HEK293 (cell line): ENCODE results near the gene DIO3.

Experiments
- CTCF ChIA-PET: fragments of 350-600 bp; formaldehyde crosslinking; extraction: SDS; loops from one replicate; lab custom pipeline; 2021; ENCODE audit warnings: antibody characterized with exemption; lab: Yijun Ruan, JAX
- POLR2A ChIA-PET: fragments of 300-600 bp; formaldehyde crosslinking; extraction: SDS; loops from one replicate; lab custom pipeline; 2020; ENCODE audit warnings: antibody characterized with exemption, inconsistent platforms; lab: Yijun Ruan, JAX
- H3K27ac ChIP-seq: fragments of 200-500 bp; sonication (Bioruptor generic); 2 replicates; pipeline ENCODE4 v1.5.1; 2014; ENCODE audit warnings: low read depth, low read length, control low read depth, inconsistent platforms; ENCODE audit errors: extremely low read depth
- H3K36me3 ChIP-seq, 2 experiments: fragments of 200-500 bp in 1 of 2; sonication (Bioruptor generic) in 1 of 2; 1 replicate in 1 of 2; 2 replicates in 1 of 2; pipeline ENCODE4 v1.5.1; 2014 to 2017; ENCODE audit warnings: inconsistent platforms in 2 of 2, low read length in 2 of 2; ENCODE audit not compliant: control insufficient read depth in 2 of 2, insufficient read depth in 1 of 2
- H3K4me1 ChIP-seq: fragments of 200-500 bp; sonication (Bioruptor generic); 2 replicates; pipeline ENCODE4 v1.5.1; 2014; ENCODE audit warnings: mild to moderate bottlenecking, low read length, inconsistent platforms; ENCODE audit not compliant: control insufficient read depth, insufficient read depth
- H3K4me3 ChIP-seq: 2 replicates; pipeline ENCODE4 v1.5.1; 2011; ENCODE audit warnings: low read depth, mild to moderate bottlenecking, control low read depth, low read length, moderate library complexity
- H3K9me3 ChIP-seq: fragments of 200-500 bp; sonication (Bioruptor generic); 2 replicates; pipeline ENCODE4 v1.5.1; 2014; ENCODE audit warnings: low read depth, low read length, inconsistent platforms; ENCODE audit not compliant: control insufficient read depth, insufficient read depth
- BCL11A ChIP-seq: fragments of 450-650 bp; formaldehyde crosslinking; IDR thresholded peaks from 2 replicates; pipeline ENCODE4 v1.5.1; 2016; ENCODE audit warnings: low read depth, missing biosample characterization, missing genetic modification characterization
- CTCF ChIP-seq: fragments of 450-650 bp; formaldehyde crosslinking; IDR thresholded peaks from 2 replicates; pipeline ENCODE4 v1.5.1; 2016; ENCODE audit warnings: missing biosample characterization, missing genetic modification characterization
- GFI1B ChIP-seq: fragments of 450-650 bp; formaldehyde crosslinking; IDR thresholded peaks from 2 replicates; pipeline ENCODE4 v1.5.1; 2016; ENCODE audit warnings: missing biosample characterization, missing genetic modification characterization
- GLIS1 ChIP-seq: fragments of 450-650 bp; formaldehyde crosslinking; IDR thresholded peaks from 2 replicates; pipeline ENCODE4 v1.5.1; 2016; ENCODE audit warnings: missing biosample characterization, missing genetic modification characterization
- KLF1 ChIP-seq: fragments of 450-650 bp; formaldehyde crosslinking; IDR thresholded peaks from 2 replicates; pipeline ENCODE4 v1.5.1; 2016; ENCODE audit warnings: missing biosample characterization, missing genetic modification characterization
- KLF8 ChIP-seq: fragments of 450-650 bp; formaldehyde crosslinking; IDR thresholded peaks from 2 replicates; pipeline ENCODE4 v1.5.1; 2016; ENCODE audit warnings: missing biosample characterization, missing genetic modification characterization
- MEIS1 ChIP-seq: sonication (generic); formaldehyde crosslinking; IDR thresholded peaks from 2 replicates; pipeline ENCODE4 v1.8.1; 2022; ENCODE audit warnings: missing genetic modification reagents, mild to moderate bottlenecking, borderline replicate concordance
- TRIM28 ChIP-seq: IDR thresholded peaks from 2 replicates; pipeline ENCODE4 v1.6.1; 2011; ENCODE audit warnings: low read length, control low read depth, borderline replicate concordance
- WT1 ChIP-seq: fragments of 450-650 bp; formaldehyde crosslinking; IDR thresholded peaks from 2 replicates; pipeline ENCODE4 v1.5.1; 2016; ENCODE audit warnings: missing biosample characterization, missing genetic modification characterization
- YY2 ChIP-seq: fragments of 450-650 bp; formaldehyde crosslinking; IDR thresholded peaks from 2 replicates; pipeline ENCODE4 v1.5.1; 2016; ENCODE audit warnings: missing biosample characterization, missing genetic modification characterization
- ZBTB17 ChIP-seq: fragments of 450-650 bp; formaldehyde crosslinking; IDR thresholded peaks from 2 replicates; pipeline ENCODE4 v1.5.1; 2016; ENCODE audit warnings: missing biosample characterization, missing genetic modification characterization
- ZBTB7A ChIP-seq: fragments of 450-650 bp; formaldehyde crosslinking; IDR thresholded peaks from 2 replicates; pipeline ENCODE4 v1.5.1; 2016; ENCODE audit warnings: low read depth, missing biosample characterization, missing genetic modification characterization
- ZBTB8A ChIP-seq: fragments of 450-650 bp; formaldehyde crosslinking; IDR thresholded peaks from 2 replicates; pipeline ENCODE4 v1.5.1; 2016; ENCODE audit warnings: missing biosample characterization, missing genetic modification characterization
- ZFP3 ChIP-seq: fragments of 450-650 bp; formaldehyde crosslinking; IDR thresholded peaks from 2 replicates; pipeline ENCODE4 v1.5.1; 2016; ENCODE audit warnings: low read depth, missing biosample characterization, missing genetic modification characterization
- ZFP41 ChIP-seq: fragments of 450-650 bp; formaldehyde crosslinking; IDR thresholded peaks from 2 replicates; pipeline ENCODE4 v1.5.1; 2016; ENCODE audit warnings: missing biosample characterization, missing genetic modification characterization, borderline replicate concordance
- ZNF132 ChIP-seq: fragments of 450-650 bp; formaldehyde crosslinking; IDR thresholded peaks from 2 replicates; pipeline ENCODE4 v1.5.1; 2017; ENCODE audit warnings: missing biosample characterization, missing genetic modification characterization, borderline replicate concordance
- ZNF16 ChIP-seq: fragments of 450-650 bp; formaldehyde crosslinking; IDR thresholded peaks from 2 replicates; pipeline ENCODE4 v1.5.1; 2016; ENCODE audit warnings: low read depth, missing biosample characterization, missing genetic modification characterization
- ZNF223 ChIP-seq: fragments of 450-650 bp; formaldehyde crosslinking; IDR thresholded peaks from 2 replicates; pipeline ENCODE4 v1.5.1; 2016; ENCODE audit warnings: missing biosample characterization, missing genetic modification characterization
- ZNF292 ChIP-seq: fragments of 450-650 bp; formaldehyde crosslinking; IDR thresholded peaks from 2 replicates; pipeline ENCODE4 v1.5.1; 2016; ENCODE audit warnings: low read depth, missing biosample characterization, missing genetic modification characterization, borderline replicate concordance
- ZNF341 ChIP-seq: fragments of 450-650 bp; formaldehyde crosslinking; IDR thresholded peaks from 2 replicates; pipeline ENCODE4; 2016; ENCODE audit warnings: low read depth, missing biosample characterization, missing genetic modification characterization
- ZNF501 ChIP-seq: fragments of 450-650 bp; formaldehyde crosslinking; IDR thresholded peaks from 2 replicates; pipeline ENCODE4 v1.5.1; 2016; ENCODE audit warnings: missing biosample characterization, missing genetic modification characterization
- ZNF510 ChIP-seq: fragments of 450-650 bp; formaldehyde crosslinking; IDR thresholded peaks from 2 replicates; pipeline ENCODE4 v1.5.1; 2018; ENCODE audit warnings: mild to moderate bottlenecking, missing genetic modification characterization, missing biosample characterization; ENCODE audit not compliant: insufficient replicate concordance
- ZNF658 ChIP-seq: fragments of 450-650 bp; formaldehyde crosslinking; IDR thresholded peaks from 2 replicates; pipeline ENCODE4; 2016; ENCODE audit warnings: missing biosample characterization, missing genetic modification characterization
- TF ChIP-seq, protein P1 (sequence below): fragments of 450-650 bp; formaldehyde crosslinking; IDR thresholded peaks from 2 replicates; pipeline ENCODE4; 2016; ENCODE audit warnings: missing biosample characterization, missing genetic modification characterization
- TF ChIP-seq, protein P2 (sequence below): fragments of 450-650 bp; formaldehyde crosslinking; IDR thresholded peaks from 2 replicates; pipeline ENCODE4 v1.5.1; 2016; ENCODE audit warnings: missing biosample characterization, missing genetic modification characterization

Gene DIO3

GRCh38 chr14:101578489-101578888 lies 17.2 kb downstream of the DIO3 start:
- no peak overlapping the region for H3K4me3 ChIP-seq
- ChIA-PET POLR2A (no interaction called here), CTCF (no interaction called here)
- H3K4me1 ChIP-seq: no peaks in the 10 kb centered on the region
- no peak overlapping the region for H3K27ac ChIP-seq
- no peaks in the 10 kb centered on the region for H3K36me3 ChIP-seq
- no peak for TF ChIP-seq WT1 (tag by site-specific recombination)
- no peak for TF ChIP-seq ZNF292 (tag by site-specific recombination)
- no peak for TF ChIP-seq ZNF223 (tag by site-specific recombination)
- TF ChIP-seq YY2: no peak
- no peak for TF ChIP-seq ZNF132 (tag by site-specific recombination)
- no peak for TF ChIP-seq ZBTB7A (tag by site-specific recombination)
- TF ChIP-seq ZBTB17 (tag by site-specific recombination): no peak
- no peak for TF ChIP-seq MEIS1
- TF ChIP-seq ZNF658: no peak
- no peaks in the 10 kb centered on the region for H3K9me3 ChIP-seq

DNA sequence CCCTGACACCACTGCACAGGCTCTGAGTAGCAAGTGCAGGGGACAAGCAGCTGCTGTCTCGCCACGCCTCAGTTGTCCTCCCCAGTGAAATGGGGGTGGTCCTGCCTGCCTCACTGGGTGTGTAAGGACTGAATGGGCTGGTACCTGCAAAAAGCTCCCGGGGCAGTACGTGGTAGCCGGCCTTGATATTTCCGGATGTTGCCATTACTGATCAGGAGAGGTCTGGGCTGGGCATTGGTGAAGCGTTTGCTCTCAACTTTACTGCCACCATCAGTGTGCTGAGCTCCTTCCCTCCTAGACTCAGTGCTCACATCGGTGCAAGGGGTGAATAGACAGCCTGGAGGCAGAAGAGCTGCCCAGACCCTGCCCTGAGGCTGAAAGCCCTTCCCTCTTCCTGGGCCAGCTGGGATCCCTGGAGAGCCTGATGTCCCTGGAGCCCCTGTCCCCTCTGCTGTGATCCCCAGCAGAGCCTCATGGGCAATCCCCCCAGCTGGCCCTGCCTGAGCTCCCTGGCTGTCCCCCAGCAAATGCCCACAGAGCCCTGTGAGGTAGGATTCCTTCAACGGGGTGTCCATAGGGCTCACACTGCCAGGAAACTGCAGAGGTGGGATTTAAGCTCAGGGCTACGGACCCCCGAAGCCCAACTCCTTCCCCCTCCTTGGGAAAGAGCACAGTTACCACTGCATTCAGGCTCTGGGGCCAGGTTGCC lies 18.2 kb downstream of the DIO3 start:
- ChIA-PET CTCF (interaction anchor here (0.7 kb wide), 1 partner anchor 1697 kb away, joined by 4 read pairs; no protein-coding TSS in a partner anchor), POLR2A (no interaction called here)
- H3K4me1 ChIP-seq: no peaks in the 10 kb centered on the region
- H3K27ac ChIP-seq: no peak overlapping the region
- no peak overlapping the region for H3K4me3 ChIP-seq
- TF ChIP-seq, protein P1, sequence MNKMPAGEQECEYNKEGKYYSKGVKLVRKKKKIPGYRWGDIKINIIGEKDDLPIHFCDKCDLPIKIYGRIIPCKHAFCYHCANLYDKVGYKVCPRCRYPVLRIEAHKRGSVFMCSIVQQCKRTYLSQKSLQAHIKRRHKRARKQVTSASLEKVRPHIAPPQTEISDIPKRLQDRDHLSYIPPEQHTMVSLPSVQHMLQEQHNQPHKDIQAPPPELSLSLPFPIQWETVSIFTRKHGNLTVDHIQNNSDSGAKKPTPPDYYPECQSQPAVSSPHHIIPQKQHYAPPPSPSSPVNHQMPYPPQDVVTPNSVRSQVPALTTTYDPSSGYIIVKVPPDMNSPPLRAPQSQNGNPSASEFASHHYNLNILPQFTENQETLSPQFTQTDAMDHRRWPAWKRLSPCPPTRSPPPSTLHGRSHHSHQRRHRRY (tag by site-specific recombination): no peak
- TF ChIP-seq GLIS1 (tag by site-specific recombination): 0 out of 2 replicates have a peak, but pooled peaks have one; percentile 9
- no peaks in the 10 kb centered on the region for H3K36me3 ChIP-seq
- no peaks in the 10 kb centered on the region for H3K9me3 ChIP-seq

- ChIA-PET POLR2A (no interaction called here), CTCF (no interaction called here)
- no peaks in the 10 kb centered on the region for H3K9me3 ChIP-seq
- H3K4me1 ChIP-seq: no peaks in the 10 kb centered on the region
- no peak overlapping the region for H3K27ac ChIP-seq
- H3K4me3 ChIP-seq: no peak overlapping the region
- no peaks in the 10 kb centered on the region for H3K36me3 ChIP-seq
- no peak for TF ChIP-seq BCL11A (tag by site-specific recombination)
- TF ChIP-seq ZNF501 (tag by site-specific recombination): no peak
- TF ChIP-seq TRIM28: no peak
- TF ChIP-seq ZNF510 (tag by site-specific recombination): no peak
- no peak for TF ChIP-seq ZFP41 (tag by site-specific recombination)
- TF ChIP-seq ZNF341 (tag by site-specific recombination): no peak
- no peak for TF ChIP-seq ZBTB8A (tag by site-specific recombination)
- no peak for TF ChIP-seq ZNF16 (tag by site-specific recombination)
- TF ChIP-seq CTCF: no peak
- no peak for TF ChIP-seq GFI1B (tag by site-specific recombination)
- TF ChIP-seq, protein P2, sequence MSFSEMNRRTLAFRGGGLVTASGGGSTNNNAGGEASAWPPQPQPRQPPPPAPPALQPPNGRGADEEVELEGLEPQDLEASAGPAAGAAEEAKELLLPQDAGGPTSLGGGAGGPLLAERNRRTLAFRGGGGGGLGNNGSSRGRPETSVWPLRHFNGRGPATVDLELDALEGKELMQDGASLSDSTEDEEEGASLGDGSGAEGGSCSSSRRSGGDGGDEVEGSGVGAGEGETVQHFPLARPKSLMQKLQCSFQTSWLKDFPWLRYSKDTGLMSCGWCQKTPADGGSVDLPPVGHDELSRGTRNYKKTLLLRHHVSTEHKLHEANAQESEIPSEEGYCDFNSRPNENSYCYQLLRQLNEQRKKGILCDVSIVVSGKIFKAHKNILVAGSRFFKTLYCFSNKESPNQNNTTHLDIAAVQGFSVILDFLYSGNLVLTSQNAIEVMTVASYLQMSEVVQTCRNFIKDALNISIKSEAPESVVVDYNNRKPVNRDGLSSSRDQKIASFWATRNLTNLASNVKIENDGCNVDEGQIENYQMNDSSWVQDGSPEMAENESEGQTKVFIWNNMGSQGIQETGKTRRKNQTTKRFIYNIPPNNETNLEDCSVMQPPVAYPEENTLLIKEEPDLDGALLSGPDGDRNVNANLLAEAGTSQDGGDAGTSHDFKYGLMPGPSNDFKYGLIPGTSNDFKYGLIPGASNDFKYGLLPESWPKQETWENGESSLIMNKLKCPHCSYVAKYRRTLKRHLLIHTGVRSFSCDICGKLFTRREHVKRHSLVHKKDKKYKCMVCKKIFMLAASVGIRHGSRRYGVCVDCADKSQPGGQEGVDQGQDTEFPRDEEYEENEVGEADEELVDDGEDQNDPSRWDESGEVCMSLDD (tag by site-specific recombination): no peak
- TF ChIP-seq KLF1 (tag by site-specific recombination): no peak
- TF ChIP-seq KLF8 (tag by site-specific recombination): no peak
- no peak for TF ChIP-seq ZFP3
- no peak for TF ChIP-seq ZBTB17 (tag by site-specific recombination)
Observed at GRCh38 chr14:101581806-101582205, 20.5 kb downstream of the DIO3 start.
